ENCODE measurements around the gene ANKRD28.

Gene ANKRD28

GRCh38 chr3:15809313-15809712 lies 11.5 kb upstream of the ANKRD28 start:
- DNase-seq (ENCODE audit: extremely low read depth, insufficient read length), result no peak
- Histone ChIP-seq H3K27me3 (replicated peaks; ENCODE audit: control insufficient read depth, insufficient read depth, low read length) (no peaks in the 10 kb centered on the region), H3K4me3 (replicated peaks; ENCODE audit: low read depth, low read length) (no peak overlapping the region), H3K36me3 (ENCODE audit: control insufficient read depth, insufficient read depth, low read length) (no peaks in the 10 kb centered on the region)
- no peak for TF ChIP-seq CTCF (IDR thresholded peaks at IDR 0.05; ENCODE audit: insufficient read depth, low read length, poor library complexity, severe bottlenecking)

GRCh38 chr3:15808679-15809310 lies 11.0 kb upstream of the ANKRD28 start:
- no peak overlapping the region for H3K4me3 ChIP-seq (replicated peaks; ENCODE audit: low read depth, low read length)
- no peaks in the 10 kb centered on the region for H3K36me3 ChIP-seq (ENCODE audit: control insufficient read depth, insufficient read depth, low read length)
- no peaks in the 10 kb centered on the region for H3K27me3 ChIP-seq (replicated peaks; ENCODE audit: control insufficient read depth, insufficient read depth, low read length)
- no peak for DNase-seq (ENCODE audit: extremely low read depth, insufficient read length)
- TF ChIP-seq CTCF (IDR thresholded peaks at IDR 0.05; ENCODE audit: insufficient read depth, low read length, poor library complexity, severe bottlenecking), result no peak

GRCh38 chr3:15805756-15806266 lies 8.0 kb upstream of the ANKRD28 start:
- Histone ChIP-seq H3K4me3 (replicated peaks; ENCODE audit: low read depth, low read length) (peak overlapping the region; percentile 10; the same call in 1 of the 2 replicates), H3K36me3 (ENCODE audit: control insufficient read depth, insufficient read depth, low read length) (no peaks in the 10 kb centered on the region), H3K27me3 (replicated peaks; ENCODE audit: control insufficient read depth, insufficient read depth, low read length) (no peaks in the 10 kb centered on the region)
- DNase-seq (ENCODE audit: extremely low read depth, insufficient read length), result peak; percentile 87
- TF ChIP-seq CTCF (IDR thresholded peaks at IDR 0.05; ENCODE audit: insufficient read depth, low read length, poor library complexity, severe bottlenecking), result no peak

GRCh38 chr3:15804553-15805095 lies 6.8 kb upstream of the ANKRD28 start:
- Histone ChIP-seq H3K4me3 (replicated peaks; ENCODE audit: low read depth, low read length) (no peak overlapping the region), H3K36me3 (ENCODE audit: control insufficient read depth, insufficient read depth, low read length) (no peaks in the 10 kb centered on the region), H3K27me3 (replicated peaks; ENCODE audit: control insufficient read depth, insufficient read depth, low read length) (no peaks in the 10 kb centered on the region)
- DNase-seq (ENCODE audit: extremely low read depth, insufficient read length), result peak; percentile 69
- no peak for TF ChIP-seq CTCF (IDR thresholded peaks at IDR 0.05; ENCODE audit: insufficient read depth, low read length, poor library complexity, severe bottlenecking)

GRCh38 chr3:15803921-15804320 lies 6.1 kb upstream of the ANKRD28 start:
- H3K4me3 ChIP-seq (replicated peaks; ENCODE audit: low read depth, low read length), result no peak overlapping the region
- no peaks in the 10 kb centered on the region for H3K27me3 ChIP-seq (replicated peaks; ENCODE audit: control insufficient read depth, insufficient read depth, low read length)
- no peak for DNase-seq (ENCODE audit: extremely low read depth, insufficient read length)
- no peaks in the 10 kb centered on the region for H3K36me3 ChIP-seq (ENCODE audit: control insufficient read depth, insufficient read depth, low read length)
- TF ChIP-seq CTCF (IDR thresholded peaks at IDR 0.05; ENCODE audit: insufficient read depth, low read length, poor library complexity, severe bottlenecking), result no peak

All from GM06990 (cell line).